HS-27A (cell line): ENCODE data around the gene PPFIA4.
A peak's percentile ranks its signal among the peaks of the same experiment; 100 is the strongest.
"Not testable (repeated sequence)": the region's sequence is repeated elsewhere in the genome, so short reads cannot be mapped to it uniquely, and the experiment has no call there.

Experiments
- DNase-seq: peaks from one replicate; pipeline ENCODE4 v3.0.0-alpha.2; 2012; ENCODE audit warnings: low read depth, missing footprints

PPFIA4 gene

GRCh38 chr1:203017692-203018091 is 8.6 kb upstream of the PPFIA4 start:
- DNase-seq = no peak

GRCh38 chr1:203022855-203023254 is 3.4 kb upstream of the PPFIA4 start:
- not testable (repeated sequence) for DNase-seq

GRCh38 chr1:203025686-203026030 is 633 bp upstream of the PPFIA4 start:
- DNase-seq = no peak

- DNase-seq = no peak
These were observed 674 bp downstream of the PPFIA4 start for GRCh38 chr1:203026666-203027663.

DNA sequence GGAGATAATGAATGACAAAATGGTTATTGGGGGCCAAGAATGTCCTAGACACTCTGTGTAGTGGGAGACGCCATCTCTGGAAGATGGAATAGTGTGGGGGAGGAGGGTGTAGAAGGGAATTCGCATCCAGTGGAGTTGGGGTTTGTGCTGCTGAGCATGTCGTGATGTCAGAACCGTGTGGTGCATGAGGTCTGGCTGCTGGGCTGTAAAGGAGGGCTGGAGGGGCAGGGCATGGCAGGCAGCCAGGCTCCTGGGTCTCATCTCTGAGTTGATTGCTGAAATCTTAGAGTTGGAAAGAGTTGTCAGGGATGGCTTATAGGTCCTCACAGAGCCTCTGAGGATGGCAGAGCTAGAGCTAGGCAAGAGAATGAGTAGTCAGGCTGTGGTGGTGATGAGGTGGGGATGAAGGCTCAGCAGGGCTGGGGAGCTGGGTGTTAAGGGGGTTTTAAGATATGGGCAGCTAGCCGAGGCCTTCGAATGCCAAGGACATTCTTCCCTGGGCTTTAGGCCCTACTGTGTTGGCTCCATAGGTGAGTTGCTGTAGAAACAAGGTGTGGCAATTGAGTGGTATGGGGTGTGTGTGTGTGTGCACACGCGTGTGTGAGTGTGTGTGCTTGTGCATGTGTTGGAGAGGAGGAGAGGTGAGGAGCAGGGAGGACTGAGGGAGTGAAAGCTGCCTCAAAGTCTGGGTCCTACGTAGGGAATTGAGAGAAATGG is 1.9 kb downstream of the PPFIA4 start:
- DNase-seq = no peak

DNA sequence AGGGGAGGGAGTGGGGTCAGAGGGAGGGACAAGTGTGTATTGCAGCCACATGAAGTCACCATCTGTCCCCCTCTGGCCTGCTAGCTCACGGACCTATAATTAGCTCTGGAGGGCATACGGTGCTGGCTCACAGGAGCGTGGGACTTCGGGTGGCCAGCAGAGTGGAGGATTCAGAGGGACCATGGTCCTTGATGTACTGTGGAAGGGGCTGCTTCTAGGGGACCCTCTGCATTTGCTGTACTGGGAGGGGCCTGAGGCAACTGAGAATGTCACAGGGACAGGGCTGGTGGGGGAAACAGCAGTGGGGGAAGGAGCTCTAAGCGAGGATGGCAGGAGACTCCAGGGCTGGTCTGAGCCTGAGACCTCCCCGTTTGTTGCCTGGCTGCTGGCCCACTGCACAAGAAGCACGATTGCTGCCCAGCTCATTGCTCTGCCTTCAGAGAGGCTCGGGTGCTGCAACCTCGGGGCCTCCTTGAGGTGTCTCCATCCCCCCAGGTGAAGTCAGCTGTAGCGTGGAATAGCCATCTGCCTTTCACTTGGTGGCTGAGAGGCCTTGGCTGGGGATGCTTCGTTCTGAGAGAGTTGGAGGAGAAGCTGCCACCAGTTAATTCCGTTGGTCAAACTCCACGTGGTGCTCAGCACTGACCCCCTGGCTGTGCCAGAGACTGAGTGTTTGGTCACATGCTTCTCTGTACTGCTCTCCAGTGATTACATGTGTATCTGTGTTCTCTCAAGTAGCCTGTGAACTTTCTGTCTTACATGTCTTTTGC is 2.7 kb downstream of the PPFIA4 start:
- no peak for DNase-seq

GRCh38 chr1:203031467-203031866 is 5.2 kb downstream of the PPFIA4 start:
- DNase-seq = no peak

- DNase-seq = no peak
These were observed 7.0 kb downstream of the PPFIA4 start for GRCh38 chr1:203033287-203033686.

GRCh38 chr1:203033917-203034316 is 7.6 kb downstream of the PPFIA4 start:
- DNase-seq = no peak

GRCh38 chr1:203034422-203035110 is 8.3 kb downstream of the PPFIA4 start:
- no peak for DNase-seq

DNA sequence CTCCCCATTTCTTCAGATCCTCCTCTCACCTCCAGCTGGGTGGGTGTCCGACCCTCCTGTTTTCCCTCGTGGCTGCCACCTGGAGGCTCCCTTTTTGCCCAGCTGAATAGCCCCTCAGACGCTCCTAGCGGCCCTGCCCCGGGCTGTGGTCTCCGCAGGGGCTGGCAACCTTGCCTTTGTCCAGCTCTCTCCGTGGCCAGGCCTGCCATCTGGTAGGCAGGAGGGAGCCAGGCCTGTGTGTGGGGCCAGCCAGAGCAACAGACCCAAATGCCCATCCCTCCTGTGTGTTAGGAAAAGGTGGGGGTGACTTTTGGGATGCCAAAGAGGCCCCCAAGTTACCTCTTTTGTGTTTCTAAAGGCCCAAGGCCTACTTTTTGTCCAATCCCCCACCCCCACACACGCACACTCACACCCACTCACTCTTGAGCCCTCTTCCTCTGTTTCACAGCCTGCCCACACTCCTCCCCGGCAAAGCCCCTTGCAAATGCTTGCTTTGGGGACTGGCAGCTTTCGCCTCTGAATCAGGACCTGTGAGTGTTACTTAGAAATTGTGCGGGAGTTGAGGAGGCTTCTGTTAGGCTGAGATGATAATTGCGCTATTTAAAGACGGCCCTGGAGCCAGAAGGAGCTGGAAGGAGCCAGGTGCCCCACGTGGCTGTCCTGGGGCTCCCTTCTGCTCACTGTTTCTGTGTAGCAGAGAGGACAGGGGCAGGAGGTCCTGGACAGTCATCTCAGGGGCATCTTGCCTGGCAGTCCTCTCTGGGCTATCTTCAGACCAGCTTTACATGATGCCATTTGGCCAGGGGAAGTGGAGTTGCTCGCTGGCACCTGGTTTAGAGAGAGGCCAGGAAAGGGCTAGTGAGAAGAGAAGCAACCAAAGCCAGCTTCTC is 9.1 kb downstream of the PPFIA4 start:
- DNase-seq = no peak

GRCh38 chr1:203036135-203036534 is 9.8 kb downstream of the PPFIA4 start:
- DNase-seq = no peak

DNA sequence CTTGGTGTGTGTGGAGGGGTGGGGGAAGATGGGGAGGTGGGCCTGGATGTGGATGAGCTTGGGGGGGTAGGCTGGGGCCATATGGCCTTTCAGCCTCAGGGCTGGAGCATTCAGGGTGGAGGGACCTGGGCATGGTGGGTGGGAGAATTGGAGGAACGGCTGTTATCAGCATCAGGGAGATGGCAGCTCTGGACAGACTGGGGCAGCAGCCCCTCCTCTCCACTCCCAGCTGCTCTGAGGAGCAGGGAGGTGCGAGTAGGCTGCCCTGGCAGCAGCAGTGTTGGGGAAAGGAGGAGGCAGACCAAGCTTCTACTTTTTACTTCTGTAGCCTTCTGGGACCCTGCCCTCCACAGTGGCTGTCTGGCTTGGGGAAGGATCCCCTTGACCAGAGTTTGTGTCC is 10.2 kb downstream of the PPFIA4 start:
- no peak for DNase-seq

- no peak for DNase-seq
These were observed 11.4 kb downstream of the PPFIA4 start for GRCh38 chr1:203037509-203038190.

DNA sequence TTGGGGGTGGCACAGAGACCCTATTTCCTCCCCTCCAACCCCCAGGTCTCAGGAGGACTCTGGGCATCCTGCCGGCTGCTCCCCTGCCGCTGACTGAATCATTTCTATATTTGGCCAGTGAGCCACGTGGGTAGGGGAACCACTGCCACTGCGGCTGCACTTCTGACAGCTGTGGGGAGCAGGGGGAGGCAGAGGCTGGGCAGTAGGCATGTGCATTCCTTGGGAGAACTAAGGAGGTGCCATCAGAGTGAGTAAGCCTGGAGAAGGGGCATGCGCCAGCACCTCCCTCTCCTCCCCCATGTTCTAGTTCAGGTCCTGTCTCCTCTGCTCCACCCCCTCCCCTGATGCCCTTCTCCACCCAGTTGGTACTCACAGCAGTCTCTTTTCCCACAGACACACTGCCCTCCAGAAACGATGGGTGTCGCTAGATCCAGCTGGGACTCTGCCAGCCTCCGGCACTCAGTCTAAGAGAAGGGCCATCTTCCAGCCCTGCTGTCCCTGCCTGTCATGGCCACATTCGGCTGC is 12.0 kb downstream of the PPFIA4 start:
- peak; percentile 69 for DNase-seq

- DNase-seq = no peak
These were observed 12.8 kb downstream of the PPFIA4 start for GRCh38 chr1:203038891-203039608.

GRCh38 chr1:203039609-203040512 is 13.6 kb downstream of the PPFIA4 start:
- DNase-seq = no peak
